Tibial artery (tissue), 4 donors: ENCODE results near the gene COL16A1.

ENCODE experiments used
- DNase-seq, 2 donors: peaks; one replicate each; pipeline ENCODE4 v3.0.0-alpha.2; 2019
- H3K27ac ChIP-seq, 2 donors: fragments of 200-600 bp; sonication (generic) in 1 of 2; 1 replicate in 1 of 2; 2 replicates in 1 of 2; pipeline ENCODE4 v1.5.1; 2018 to 2019; ENCODE audit warnings: mild to moderate bottlenecking in 1 of 2
- H3K27me3 ChIP-seq, 2 donors: fragments of 200-600 bp; sonication (generic) in 1 of 2; one replicate each; pipeline versions ENCODE4 v1.5.1 to v1.6.0; 2016 to 2019
- H3K36me3 ChIP-seq, 3 donors: fragments of 200-600 bp; sonication (generic) in 2 of 3; one replicate each; pipeline ENCODE4 v1.5.1; 2016 to 2019; ENCODE audit warnings: mild to moderate bottlenecking in 2 of 3
- H3K4me1 ChIP-seq, 4 donors: fragments of 200-600 bp; sonication (generic) in 2 of 4; 1 replicate in 3 of 4; 2 replicates in 1 of 4; pipeline ENCODE4 v1.5.1; 2016 to 2019
- H3K4me3 ChIP-seq, 2 donors: fragments of 200-600 bp; sonication (generic) in 1 of 2; 1 replicate in 1 of 2; 2 replicates in 1 of 2; pipeline ENCODE4 v1.5.1; 2018 to 2019; ENCODE audit warnings: mild to moderate bottlenecking in 2 of 2
- H3K9me3 ChIP-seq, 3 donors: fragments of 200-600 bp; sonication (generic) in 1 of 3; one replicate each; pipeline ENCODE4 v1.5.1; 2016 to 2019
- intact Hi-C: fragments of 100-400 bp; cut with DNase I; formaldehyde crosslinking; loops from one replicate; pipeline ENCODE4 v1.15.0; 2023; ENCODE audit warnings: low total_unique reads
- TF ChIP-seq, protein P1 (sequence below), 2 experiments: fragments of 200-600 bp in 1 of 2; fragments of 450-650 bp in 1 of 2; IDR thresholded peaks; one replicate each; pipeline ENCODE4 v1.5.1; 2017 to 2019; ENCODE audit warnings: antibody characterized with exemption in 2 of 2, mild to moderate bottlenecking in 1 of 2, moderate library complexity in 1 of 2

The COL16A1 gene

GRCh38 chr1:31715873-31716220, 12.0 kb upstream of the COL16A1 start:
- DNase-seq = no peak
- H3K4me3 ChIP-seq = peak overlapping the region; percentile 47 to 58
- H3K36me3 ChIP-seq = no peaks in the 10 kb centered on the region
- peaks cover 22 to 54% (median 42%) of the 10 kb centered on the region in 4 donors for H3K4me1 ChIP-seq
- H3K27me3 ChIP-seq = no peaks in the 10 kb centered on the region
- TF ChIP-seq, protein P1, sequence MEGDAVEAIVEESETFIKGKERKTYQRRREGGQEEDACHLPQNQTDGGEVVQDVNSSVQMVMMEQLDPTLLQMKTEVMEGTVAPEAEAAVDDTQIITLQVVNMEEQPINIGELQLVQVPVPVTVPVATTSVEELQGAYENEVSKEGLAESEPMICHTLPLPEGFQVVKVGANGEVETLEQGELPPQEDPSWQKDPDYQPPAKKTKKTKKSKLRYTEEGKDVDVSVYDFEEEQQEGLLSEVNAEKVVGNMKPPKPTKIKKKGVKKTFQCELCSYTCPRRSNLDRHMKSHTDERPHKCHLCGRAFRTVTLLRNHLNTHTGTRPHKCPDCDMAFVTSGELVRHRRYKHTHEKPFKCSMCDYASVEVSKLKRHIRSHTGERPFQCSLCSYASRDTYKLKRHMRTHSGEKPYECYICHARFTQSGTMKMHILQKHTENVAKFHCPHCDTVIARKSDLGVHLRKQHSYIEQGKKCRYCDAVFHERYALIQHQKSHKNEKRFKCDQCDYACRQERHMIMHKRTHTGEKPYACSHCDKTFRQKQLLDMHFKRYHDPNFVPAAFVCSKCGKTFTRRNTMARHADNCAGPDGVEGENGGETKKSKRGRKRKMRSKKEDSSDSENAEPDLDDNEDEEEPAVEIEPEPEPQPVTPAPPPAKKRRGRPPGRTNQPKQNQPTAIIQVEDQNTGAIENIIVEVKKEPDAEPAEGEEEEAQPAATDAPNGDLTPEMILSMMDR (IDR thresholded peaks at IDR 0.05) = no peak
- peak overlapping the region; percentile 98 to 99 for H3K27ac ChIP-seq
- no peaks in the 10 kb centered on the region for H3K9me3 ChIP-seq
- intact Hi-C loops = loop anchor here (5.0 kb wide), 1 partner anchor 44 kb away; no protein-coding TSS in a partner anchor

DNA sequence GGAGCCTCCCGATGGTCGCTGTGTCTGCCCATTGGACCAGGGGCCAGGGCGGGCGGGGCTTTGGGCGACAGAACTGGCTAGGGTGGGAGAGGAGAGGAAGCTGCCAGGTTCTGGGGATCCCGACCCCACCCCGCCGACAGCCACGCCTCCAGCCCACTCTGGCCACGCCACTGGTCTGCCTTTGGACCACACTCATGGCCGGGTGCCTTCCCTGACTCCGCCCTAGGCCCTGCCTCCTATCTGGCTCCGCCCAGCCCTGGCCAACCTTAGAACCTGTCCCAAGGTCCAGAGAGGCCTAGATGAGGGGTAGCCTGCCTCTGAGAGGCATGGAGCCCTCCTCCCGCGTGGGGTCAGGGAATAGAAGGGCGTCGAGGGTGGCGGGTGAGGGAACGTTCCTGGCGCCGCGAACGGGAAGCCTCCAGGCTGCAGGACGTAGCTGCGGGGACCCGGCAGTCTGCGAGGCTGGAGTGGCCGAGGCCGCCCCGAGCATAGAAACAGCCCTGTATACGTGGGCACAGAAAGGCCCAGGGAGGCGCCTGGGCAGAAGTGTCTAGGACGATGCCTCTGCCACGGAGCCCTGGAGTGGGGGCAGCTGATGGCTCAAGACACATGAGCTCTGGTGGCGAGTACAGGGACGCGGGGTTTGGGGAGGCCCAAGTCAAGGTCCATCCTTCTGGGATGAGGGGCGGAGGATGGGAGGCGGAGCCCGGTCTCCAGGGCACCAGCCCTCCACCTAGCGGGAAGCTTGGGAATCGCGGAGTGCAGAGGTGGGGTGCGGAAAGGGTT, 11.5 kb upstream of the COL16A1 start:
- peak; percentile 96 to 99 for DNase-seq
- Histone ChIP-seq H3K36me3 (no peaks in the 10 kb centered on the region), H3K4me3 (peak overlapping the region; percentile 47 to 58), H3K27ac (peak overlapping the region; percentile 98 to 99), H3K9me3 (no peaks in the 10 kb centered on the region), H3K4me1 (peaks cover 22 to 54% (median 42%) of the 10 kb centered on the region in 4 donors), H3K27me3 (no peaks in the 10 kb centered on the region)
- intact Hi-C loops = loop anchor here (5.0 kb wide), 1 partner anchor 43 kb away; no protein-coding TSS in a partner anchor
- TF ChIP-seq, protein P1 (IDR thresholded peaks at IDR 0.05) = peak; percentile 90 to 95

GRCh38 chr1:31714442-31715086, 10.7 kb upstream of the COL16A1 start:
- Histone ChIP-seq H3K4me3 (peak overlapping the region; percentile 47 to 58), H3K9me3 (no peaks in the 10 kb centered on the region), H3K36me3 (no peaks in the 10 kb centered on the region), H3K27me3 (no peaks in the 10 kb centered on the region), H3K4me1 (peaks cover 22 to 54% (median 42%) of the 10 kb centered on the region in 4 donors), H3K27ac (peak overlapping the region; percentile 98 to 99)
- TF ChIP-seq, protein P1 (IDR thresholded peaks at IDR 0.05) = peak in 1 of 2 experiments; percentile 21
- DNase-seq = peak; percentile 85 to 95
- intact Hi-C loops = loop anchor here (5.0 kb wide), 1 partner anchor 42 kb away; no protein-coding TSS in a partner anchor

DNA sequence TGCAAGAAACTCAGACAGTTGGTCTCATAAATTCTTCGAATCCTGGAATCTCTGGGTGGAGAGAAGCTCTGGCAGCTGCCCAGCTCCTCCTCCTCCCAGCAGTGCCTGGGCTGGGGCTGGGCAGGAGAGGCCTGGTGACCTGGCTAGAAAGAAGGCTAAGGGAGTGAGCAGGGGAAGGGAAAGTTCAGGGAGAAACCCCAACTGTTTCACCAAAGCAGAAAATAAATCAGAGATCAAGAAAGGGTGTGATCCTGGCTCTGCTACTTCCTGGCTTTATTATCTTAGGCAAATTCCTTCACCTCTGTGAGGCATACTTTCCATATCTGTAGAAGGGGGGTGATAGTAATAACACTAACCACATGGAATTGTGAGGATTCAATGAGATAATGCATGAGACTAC, 8.8 kb upstream of the COL16A1 start:
- TF ChIP-seq, protein P1 (IDR thresholded peaks at IDR 0.05) = no peak
- Histone ChIP-seq H3K36me3 (no peaks in the 10 kb centered on the region), H3K27me3 (no peaks in the 10 kb centered on the region), H3K27ac (peak overlapping the region; percentile 98 to 99), H3K4me1 (peaks cover 22 to 57% (median 44%) of the 10 kb centered on the region in 4 donors), H3K4me3 (no peak overlapping the region), H3K9me3 (no peaks in the 10 kb centered on the region)
- peak; percentile 61 to 87 for DNase-seq
- intact Hi-C loops = no loop called here

DNA sequence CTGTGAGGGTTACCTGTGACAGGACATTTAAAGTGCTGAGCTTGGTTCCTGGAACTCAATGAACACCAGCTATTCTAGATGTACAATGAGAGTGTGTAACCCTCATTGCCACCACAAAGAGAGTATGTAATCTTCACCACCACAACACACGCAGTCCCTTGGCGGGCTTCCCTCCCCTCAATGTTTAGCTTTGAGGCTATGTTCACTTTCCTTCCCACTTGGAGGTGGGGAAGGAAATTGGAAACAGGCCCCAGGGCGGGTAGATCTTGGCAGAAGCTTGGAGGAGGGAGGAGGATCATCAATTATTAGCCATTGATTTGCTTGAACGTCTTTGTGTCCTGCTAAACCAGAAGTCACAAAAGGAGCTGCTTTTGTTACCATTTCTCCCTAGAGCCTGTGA, 8.3 kb upstream of the COL16A1 start:
- H3K4me3 ChIP-seq = no peak overlapping the region
- TF ChIP-seq, protein P1 (IDR thresholded peaks at IDR 0.05) = no peak
- peaks cover 22 to 61% (median 45%) of the 10 kb centered on the region in 4 donors for H3K4me1 ChIP-seq
- no peaks in the 10 kb centered on the region for H3K27me3 ChIP-seq
- H3K36me3 ChIP-seq = no peaks in the 10 kb centered on the region
- intact Hi-C loops = no loop called here
- DNase-seq = no peak
- peak overlapping the region; percentile 98 to 99 for H3K27ac ChIP-seq
- H3K9me3 ChIP-seq = no peaks in the 10 kb centered on the region
